Body of pancreas (tissue), 4 donors: ENCODE measurements around the gene ZFAND3. TPM values are rescaled to one million over a fixed set of nuclear protein-coding genes. Genes with fewer than 3 reads are reported as not detected.

Source experiments
- ATAC-seq: fragments of 150-250 bp; one replicate; pipeline ENCODE4 v1.9.1; 2016
- DNase-seq, 4 donors: peaks; one replicate each; pipeline ENCODE4 v3.0.0-alpha.2; 2019
- H3K27ac ChIP-seq, 4 donors: fragments of 200-600 bp; sonication (generic); 1 replicate in 3 of 4; 2 replicates in 1 of 4; pipeline versions ENCODE4 v1.5.1 to v1.6.1; 2016 to 2019; ENCODE audit warnings: mild to moderate bottlenecking in 1 of 4, mixed read lengths in 1 of 4, moderate library complexity in 1 of 4
- H3K27me3 ChIP-seq, 2 donors: fragments of 200-600 bp; sonication (generic); one replicate each; pipeline ENCODE4 v1.6.0; 2016; ENCODE audit warnings: mild to moderate bottlenecking in 1 of 2
- H3K36me3 ChIP-seq, 2 donors: fragments of 200-600 bp; sonication (generic); replicated peaks in 1 of 2; 2 replicates each; pipeline ENCODE4 v1.5.1; 2016; ENCODE audit warnings: low read depth in 2 of 2; ENCODE audit not compliant: insufficient read depth in 1 of 2
- H3K4me1 ChIP-seq: fragments of 200-600 bp; sonication (generic); one replicate; pipeline ENCODE4 v1.6.0; 2016
- H3K4me3 ChIP-seq, 2 donors: fragments of 200-600 bp; sonication (generic); 1 replicate in 1 of 2; 2 replicates in 1 of 2; pipeline ENCODE4 v1.5.1; 2016 to 2019
- H3K9me3 ChIP-seq, 3 donors: fragments of 200-600 bp; sonication (generic); 1 replicate in 2 of 3; 2 replicates in 1 of 3; pipeline ENCODE4 v1.5.1; 2016
- POLR2A ChIP-seq, 3 donors: fragments of 450-650 bp; IDR thresholded peaks; one replicate each; pipeline ENCODE4 v1.6.1; 2016; ENCODE audit warnings: antibody characterized with exemption in 3 of 3, mild to moderate bottlenecking in 2 of 3
- WGBS, 2 donors: methylation state at CpG; one replicate each; pipeline ENCODE4 v1.1.5; 2017; 5-methylcytosine and 5-hydroxymethylcytosine counted together
- intact Hi-C: fragments of 100-400 bp; cut with DNase I; formaldehyde crosslinking; loops from one replicate; pipeline ENCODE4 v1.15.1; 2023
- total RNA-seq, 2 donors: library from RNA; depleted of rRNA; stranded (reverse); fragments of >200 nt; gene quantifications; one replicate each; pipeline ENCODE4 v1.1.0, GENCODE V29; 2016
- TF ChIP-seq, protein P1 (sequence below), 7 experiments: fragments of 450-650 bp in 4 of 7; fragments of 200-600 bp in 3 of 7; sonication (generic) in 3 of 7; IDR thresholded peaks; one replicate each; pipeline ENCODE4 v1.5.1; 2016 to 2019; ENCODE audit warnings: antibody characterized with exemption in 7 of 7

The ZFAND3 gene
- total RNA-seq, 2 donors from 2014 or later, result 20.8 to 27.0 TPM

DNA sequence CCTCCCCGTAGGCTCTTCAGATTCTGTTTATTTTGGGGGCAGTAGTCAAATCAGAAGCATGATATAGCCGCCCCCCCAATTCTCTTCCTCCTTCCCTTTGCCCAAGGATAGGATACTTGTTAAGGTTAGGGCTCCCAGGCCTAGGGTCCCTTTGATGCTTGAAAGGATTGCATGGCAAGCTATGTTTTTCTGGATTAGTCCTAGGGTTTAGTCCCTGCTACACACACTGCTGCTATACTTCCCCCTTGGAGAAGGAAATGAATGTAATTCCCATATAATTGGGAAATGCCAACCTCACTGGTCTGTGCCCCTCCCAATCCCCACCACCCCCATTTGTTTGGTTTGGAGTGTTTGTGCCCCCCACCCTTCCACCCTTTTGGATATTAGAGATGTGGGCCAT is 62.8 kb downstream of the ZFAND3 start:
- peaks cover 30% of the 10 kb centered on the region for H3K4me1 ChIP-seq
- TF ChIP-seq, protein P1, sequence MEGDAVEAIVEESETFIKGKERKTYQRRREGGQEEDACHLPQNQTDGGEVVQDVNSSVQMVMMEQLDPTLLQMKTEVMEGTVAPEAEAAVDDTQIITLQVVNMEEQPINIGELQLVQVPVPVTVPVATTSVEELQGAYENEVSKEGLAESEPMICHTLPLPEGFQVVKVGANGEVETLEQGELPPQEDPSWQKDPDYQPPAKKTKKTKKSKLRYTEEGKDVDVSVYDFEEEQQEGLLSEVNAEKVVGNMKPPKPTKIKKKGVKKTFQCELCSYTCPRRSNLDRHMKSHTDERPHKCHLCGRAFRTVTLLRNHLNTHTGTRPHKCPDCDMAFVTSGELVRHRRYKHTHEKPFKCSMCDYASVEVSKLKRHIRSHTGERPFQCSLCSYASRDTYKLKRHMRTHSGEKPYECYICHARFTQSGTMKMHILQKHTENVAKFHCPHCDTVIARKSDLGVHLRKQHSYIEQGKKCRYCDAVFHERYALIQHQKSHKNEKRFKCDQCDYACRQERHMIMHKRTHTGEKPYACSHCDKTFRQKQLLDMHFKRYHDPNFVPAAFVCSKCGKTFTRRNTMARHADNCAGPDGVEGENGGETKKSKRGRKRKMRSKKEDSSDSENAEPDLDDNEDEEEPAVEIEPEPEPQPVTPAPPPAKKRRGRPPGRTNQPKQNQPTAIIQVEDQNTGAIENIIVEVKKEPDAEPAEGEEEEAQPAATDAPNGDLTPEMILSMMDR (IDR thresholded peaks at IDR 0.05), result no peak
- TF ChIP-seq POLR2A (IDR thresholded peaks at IDR 0.05), result no peak
- ATAC-seq, result no peak
- intact Hi-C loops, result no loop called here
- no peaks in the 10 kb centered on the region for H3K36me3 ChIP-seq
- H3K27ac ChIP-seq, result no peak overlapping the region
- no peak for DNase-seq
- no peaks in the 10 kb centered on the region for H3K27me3 ChIP-seq
- WGBS, 2 donors, result 91% methylated on average over 2 of the region's 2 CpGs
- no peak overlapping the region for H3K4me3 ChIP-seq
- H3K9me3 ChIP-seq, result no peaks in the 10 kb centered on the region

DNA sequence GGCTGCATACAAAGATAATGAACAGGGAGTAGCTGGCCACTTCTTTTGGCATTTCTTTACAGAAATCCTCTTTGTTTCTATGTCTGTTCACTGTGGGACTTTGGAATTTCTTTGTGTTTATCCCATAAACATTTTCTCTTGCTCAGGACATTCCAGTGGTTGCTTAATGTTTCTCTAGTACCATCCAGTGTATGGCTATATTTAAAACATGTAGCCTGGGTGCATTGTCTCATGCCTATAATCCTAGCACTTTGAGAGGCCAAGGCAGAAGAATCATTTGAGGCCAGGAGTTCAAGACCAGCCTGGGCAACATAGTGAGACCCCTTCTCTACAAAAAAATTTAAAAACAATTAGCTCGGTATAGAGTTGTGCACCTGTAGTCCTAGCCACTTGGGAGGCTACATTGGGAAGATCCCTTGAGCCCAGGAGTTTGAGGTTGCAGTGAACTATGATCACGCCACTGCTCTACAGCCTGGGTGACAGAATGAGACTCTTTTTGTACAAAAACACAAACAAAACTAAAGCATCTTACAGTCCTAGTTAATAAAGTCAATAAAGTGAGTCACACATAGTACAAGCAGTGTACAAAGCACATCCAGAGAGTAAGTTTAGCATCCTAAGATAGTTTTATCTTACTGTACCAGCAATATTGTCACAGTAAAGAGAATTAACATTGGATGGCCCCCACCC is 63.3 kb downstream of the ZFAND3 start:
- DNase-seq, result no peak

DNA sequence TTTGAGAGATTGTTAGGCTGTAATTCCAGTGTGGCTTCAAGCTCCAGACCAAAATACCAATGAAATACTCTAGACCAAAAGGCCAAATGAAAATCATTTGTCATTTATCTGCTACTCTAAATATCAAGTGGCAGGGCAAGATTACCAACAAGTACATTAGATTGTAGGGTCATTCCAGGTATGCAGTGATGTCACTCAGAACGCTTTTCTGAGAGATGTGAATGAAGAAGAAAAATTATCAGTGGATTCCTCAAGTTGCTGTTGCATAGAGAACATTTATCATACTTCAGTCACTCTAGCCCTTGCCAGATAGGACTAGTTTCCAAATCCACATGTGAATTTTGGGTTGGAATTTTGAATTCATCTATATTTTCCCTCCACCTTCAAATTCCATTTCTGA is 65.0 kb downstream of the ZFAND3 start:
- ATAC-seq, result no peak

More for the DNA sequence above, 63.3 kb downstream of the ZFAND3 start:
- TF ChIP-seq POLR2A (IDR thresholded peaks at IDR 0.05), result no peak
- TF ChIP-seq, protein P1 (IDR thresholded peaks at IDR 0.05), result no peak
- Histone ChIP-seq H3K4me3 (no peak overlapping the region), H3K9me3 (no peaks in the 10 kb centered on the region), H3K4me1 (peaks cover 24% of the 10 kb centered on the region), H3K36me3 (no peaks in the 10 kb centered on the region), H3K27me3 (no peaks in the 10 kb centered on the region), H3K27ac (no peak overlapping the region)
- WGBS, 2 donors, result 96 to 98% methylated on average over 2 of the region's 2 CpGs
- intact Hi-C loops, result no loop called here
- ATAC-seq, result no peak

DNA sequence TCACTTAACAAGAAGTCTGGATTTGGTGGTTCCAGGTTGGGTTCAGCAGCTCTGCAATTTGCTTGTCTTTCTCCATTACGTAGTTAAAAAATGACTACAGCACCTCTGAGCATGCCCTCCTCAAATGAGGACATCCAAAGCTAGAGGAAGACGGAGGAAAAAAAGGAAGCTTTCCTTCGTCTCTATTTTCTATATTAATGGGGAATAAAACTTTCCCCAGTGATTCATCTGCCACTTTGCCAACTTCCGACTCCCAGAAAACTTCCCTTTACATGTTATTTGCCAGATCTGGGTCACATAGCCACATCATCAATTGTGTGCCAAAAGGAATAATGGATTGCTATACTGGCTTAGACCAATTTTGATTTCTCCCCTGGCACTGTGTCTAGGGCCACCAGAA is 69.5 kb downstream of the ZFAND3 start:
- Histone ChIP-seq H3K27ac (no peak overlapping the region), H3K4me1 (peaks cover 9% of the 10 kb centered on the region)
- 66 to 69% methylated on average over 4 of the region's 4 CpGs for WGBS, 2 donors

More for the DNA sequence above, 65.0 kb downstream of the ZFAND3 start:
- H3K9me3 ChIP-seq, result no peaks in the 10 kb centered on the region
- no peaks in the 10 kb centered on the region for H3K36me3 ChIP-seq
- no peak for DNase-seq
- peaks cover 15% of the 10 kb centered on the region for H3K4me1 ChIP-seq
- H3K27ac ChIP-seq, result no peak overlapping the region
- TF ChIP-seq POLR2A (IDR thresholded peaks at IDR 0.05), result no peak
- TF ChIP-seq, protein P1 (IDR thresholded peaks at IDR 0.05), result no peak
- WGBS, 2 donors, result 77 to 83% methylated on average over 1 of the region's 1 CpG
- intact Hi-C loops, result no loop called here
- no peaks in the 10 kb centered on the region for H3K27me3 ChIP-seq
- no peak overlapping the region for H3K4me3 ChIP-seq

More for the DNA sequence above, 69.5 kb downstream of the ZFAND3 start:
- Histone ChIP-seq H3K4me3 (no peak overlapping the region), H3K9me3 (no peaks in the 10 kb centered on the region), H3K36me3 (no peaks in the 10 kb centered on the region), H3K27me3 (no peaks in the 10 kb centered on the region)
- intact Hi-C loops, result no loop called here
- no peak for TF ChIP-seq POLR2A (IDR thresholded peaks at IDR 0.05)
- TF ChIP-seq, protein P1 (IDR thresholded peaks at IDR 0.05), result no peak
- ATAC-seq (no peak), DNase-seq (no peak)
